NCI-H1048 (cell line): Measurements from ENCODE around the gene PCID2.
"Not testable (repeated sequence)": the region's sequence is repeated elsewhere in the genome, so short reads cannot be mapped to it uniquely, and the experiment has no call there.

ENCODE experiments used
- DNase-seq: peaks from one replicate; lab custom pipeline; 2025; lab: John Stamatoyannopoulos, UW

Gene PCID2

DNA sequence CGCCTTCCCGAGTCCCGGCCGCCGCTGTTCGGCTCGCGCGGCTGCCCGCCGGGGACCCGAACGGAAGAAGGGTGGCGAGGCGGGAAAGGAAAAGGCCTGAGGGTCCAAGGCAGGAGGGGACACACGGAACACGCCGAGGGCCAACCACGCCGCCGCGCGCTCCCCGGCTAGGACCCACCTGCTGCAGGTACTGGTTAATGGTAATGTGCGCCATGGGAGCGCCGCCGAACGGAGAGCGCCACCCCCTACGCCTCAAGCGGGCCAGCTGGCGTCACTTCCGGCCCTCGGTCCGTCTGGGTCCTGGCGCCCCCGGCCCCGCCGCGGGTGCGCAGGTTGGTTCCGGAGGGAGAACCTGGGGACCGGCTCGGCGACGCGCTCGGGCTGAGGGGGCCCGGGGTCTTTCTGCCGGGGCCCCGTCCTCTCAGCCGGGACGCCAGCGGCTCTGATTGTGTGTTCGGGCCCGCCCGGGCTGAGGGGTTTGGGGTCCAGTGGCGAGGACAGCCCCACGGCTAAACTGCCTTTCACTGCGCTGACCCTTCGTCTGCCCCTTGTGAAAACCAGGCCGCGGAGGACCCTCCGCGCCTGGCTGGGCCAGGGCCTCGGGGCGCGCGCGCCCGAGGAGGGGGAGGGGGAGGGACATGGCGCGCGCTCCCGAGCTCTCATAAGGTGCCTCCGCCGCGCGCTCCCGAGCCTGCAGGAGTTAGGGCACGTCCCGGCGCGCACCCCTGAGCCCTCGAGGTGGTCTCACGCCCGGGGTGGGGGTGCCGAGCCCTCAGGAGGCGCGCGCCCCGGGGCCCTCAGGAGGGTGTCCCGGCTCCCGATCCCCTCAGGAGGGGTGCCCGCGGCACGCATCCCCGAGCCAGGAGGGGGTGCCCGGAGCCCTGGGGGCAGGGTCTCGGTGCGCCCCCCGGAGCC lies at the start of gene PCID2:
Gene PCID2, minus strand, starts transcription at position 249 of the 915 bp plus-strand sequence. Its CDS starts 35 bp downstream, at position 214.
- DNase-seq = peak; percentile 50

DNA sequence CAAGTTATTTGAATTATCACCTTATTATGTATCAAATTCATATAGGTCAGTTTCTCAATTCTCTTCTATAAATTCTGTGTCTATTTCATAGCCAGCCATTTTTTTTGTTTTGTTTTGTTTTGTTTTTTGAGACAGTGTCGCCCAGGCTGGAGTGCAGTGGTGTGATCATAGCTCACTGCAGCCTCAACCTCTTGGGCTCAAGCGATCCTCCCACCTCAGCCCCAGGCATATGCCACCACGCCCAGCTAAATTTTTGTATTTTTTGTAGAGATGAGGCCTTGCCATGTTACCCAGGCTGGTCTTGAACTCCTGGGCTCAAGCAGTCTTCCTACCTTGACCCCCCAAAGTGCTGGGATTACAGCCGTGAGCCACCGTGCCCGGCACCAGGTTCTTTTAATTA lies 49.4 kb upstream of the PCID2 start:
- DNase-seq = not testable (repeated sequence)

DNA sequence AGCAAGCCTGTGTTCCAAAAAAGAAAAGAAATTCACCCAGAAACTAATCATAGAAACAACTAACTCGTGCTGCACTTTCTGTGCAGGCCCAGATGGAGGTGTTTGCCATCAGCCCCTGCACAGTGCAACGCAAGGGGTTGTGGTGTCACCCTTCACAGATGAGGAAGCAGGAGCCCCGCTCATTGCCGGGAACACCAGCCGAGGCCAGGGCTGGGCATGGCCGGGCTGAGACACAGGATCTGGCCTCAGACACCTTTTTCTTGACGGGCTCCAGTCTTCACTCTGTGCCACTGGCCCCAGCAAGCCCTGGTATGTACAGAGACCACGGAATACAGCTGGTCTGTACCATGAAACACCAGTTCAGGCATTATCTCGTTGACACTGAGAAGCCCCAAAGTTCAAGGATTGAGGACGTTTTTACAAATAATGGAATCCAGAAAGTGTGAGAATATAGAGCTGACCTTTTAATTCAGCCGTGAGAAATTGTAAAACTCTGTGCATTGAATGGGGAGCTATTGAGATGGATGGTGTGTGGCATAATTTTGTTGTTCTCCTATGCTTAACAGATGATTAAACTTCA lies 44.1 kb upstream of the PCID2 start:
- DNase-seq = no peak

DNA sequence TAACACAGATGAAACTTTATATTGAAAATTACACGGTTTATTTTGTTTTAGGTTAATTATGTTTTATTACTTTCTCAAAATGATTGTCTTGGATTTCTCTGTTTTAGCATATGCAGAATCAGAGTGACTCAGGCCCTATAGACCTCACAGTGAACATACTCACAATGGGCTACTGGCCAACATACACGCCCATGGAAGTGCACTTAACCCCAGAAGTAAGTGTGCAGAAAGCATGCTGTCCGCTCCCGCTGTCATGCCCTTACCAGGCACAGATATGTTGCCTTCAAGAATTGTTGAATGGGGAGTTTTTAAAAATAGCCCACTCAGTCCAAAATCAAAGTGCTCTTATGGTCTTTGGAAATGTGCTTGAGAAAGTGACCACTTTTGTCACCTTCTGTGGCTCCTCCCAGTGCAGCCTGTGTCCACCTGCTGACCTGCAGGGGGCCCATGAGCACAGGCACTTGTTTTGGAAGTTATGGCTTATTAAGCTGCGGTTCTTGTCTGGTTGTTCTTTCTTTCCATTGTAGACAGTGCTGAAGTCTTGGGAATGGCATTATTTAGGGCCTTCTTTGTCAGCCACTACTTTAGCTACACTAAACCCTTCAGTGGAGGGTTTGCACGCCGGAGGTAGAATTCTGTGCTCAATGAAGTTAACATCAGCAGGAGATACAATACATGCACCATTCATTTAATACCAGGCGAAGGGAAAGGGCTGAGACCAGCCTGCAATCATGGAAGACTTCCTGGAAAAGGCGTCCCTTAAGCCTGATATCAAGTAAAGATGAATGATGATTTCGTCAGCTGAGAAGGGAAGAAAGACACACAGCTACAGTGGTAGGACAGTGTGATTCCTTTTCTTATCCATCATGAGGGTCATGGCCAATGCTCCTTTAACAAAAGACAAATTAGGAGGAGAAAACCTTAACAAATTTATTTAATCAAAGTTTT lies 37.7 kb upstream of the PCID2 start:
- no peak for DNase-seq

DNA sequence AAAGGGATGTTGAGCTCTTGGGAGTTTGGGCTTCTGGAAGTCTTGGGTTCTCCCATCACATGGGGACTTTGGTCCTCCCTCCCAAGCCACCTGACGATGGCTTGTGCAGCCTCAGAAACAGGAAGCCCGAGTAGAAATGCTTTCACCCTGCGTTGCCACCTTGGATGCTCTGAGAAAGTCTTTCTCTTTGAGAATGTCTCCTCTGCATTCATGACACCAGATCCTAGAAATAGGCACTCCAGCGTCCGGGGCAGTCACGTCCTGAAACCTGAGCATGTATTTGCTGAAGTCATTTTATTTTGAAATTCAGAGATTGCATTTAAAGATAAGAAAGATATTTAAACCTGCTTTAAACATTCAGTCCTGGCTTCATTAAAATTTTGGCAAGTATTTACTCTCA lies 35.4 kb upstream of the PCID2 start:
- DNase-seq = no peak

DNA sequence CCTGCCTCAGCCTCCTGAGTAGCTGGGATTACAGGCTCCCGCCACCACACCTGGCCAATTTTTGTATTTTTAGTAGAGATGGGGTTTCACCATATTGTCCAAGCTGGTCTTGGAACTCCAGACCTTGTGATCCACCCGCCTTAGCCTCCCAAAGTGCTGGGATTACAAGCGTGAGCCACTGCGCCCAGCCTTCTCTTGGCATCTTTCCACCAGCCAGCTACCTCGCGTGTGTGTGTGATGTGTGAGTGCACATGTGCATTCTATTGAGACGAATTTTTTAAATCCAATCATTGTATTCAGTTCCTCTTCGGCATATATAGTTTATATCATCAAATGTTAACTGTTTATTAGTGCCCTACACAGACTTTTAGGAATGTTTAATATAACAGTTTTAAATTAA lies 33.2 kb upstream of the PCID2 start:
- DNase-seq = not testable (repeated sequence)

DNA sequence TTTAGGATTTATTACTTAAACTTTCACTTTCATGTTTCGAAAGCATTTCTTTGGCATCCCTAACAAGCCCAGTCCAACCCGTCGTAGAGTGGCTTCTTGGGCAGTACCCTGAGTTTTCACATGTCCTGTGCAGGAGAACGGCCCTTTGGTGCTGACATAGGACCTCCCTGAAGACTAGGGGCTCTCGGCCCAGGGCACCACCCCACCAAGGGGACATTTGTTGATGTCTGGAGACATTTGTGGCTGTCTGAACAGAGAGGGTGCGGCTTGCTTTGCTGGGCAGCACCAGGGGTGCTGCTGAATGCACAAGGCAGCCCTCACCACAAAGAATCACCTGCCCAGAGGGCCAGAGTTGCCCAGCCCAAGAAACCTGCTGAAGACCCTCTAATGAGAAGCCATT lies 31.5 kb upstream of the PCID2 start:
- no peak for DNase-seq

DNA sequence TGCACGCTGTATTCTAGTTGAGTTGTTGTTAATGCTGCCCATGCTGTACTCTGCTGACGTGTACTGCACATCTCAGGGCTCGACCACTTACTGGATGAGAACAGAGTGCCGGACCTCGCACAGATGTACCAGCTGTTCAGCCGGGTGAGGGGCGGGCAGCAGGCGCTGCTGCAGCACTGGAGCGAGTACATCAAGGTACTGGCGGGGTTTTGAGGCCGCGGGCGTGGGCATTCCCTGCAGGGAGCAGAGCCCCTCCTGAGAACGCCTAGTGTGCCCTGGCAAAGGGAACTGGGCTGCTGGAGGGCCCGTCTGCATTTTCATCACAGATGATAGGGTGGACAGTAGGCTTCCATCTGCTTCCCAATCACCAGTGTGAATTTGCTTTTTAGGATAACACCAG lies 30.9 kb upstream of the PCID2 start:
- no peak for DNase-seq

DNA sequence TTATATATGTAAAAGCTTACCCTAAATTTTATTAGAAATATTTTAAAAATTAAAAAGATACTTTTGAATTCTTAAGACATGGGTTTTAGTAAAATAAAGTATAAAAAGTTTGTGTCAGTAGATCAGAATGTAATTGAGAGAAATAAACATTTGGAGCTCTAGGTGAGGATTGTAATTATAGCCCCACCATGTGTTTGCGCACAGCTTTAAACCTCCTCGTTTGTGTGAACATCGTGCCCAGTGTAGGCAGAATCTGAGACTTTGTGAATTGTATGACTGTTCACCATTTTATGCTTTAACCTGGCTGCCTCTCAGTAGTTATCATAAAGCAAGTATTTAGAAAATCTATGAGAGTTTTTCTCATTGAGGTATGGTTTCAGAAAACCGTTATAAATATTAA lies 30.1 kb upstream of the PCID2 start:
- no peak for DNase-seq

DNA sequence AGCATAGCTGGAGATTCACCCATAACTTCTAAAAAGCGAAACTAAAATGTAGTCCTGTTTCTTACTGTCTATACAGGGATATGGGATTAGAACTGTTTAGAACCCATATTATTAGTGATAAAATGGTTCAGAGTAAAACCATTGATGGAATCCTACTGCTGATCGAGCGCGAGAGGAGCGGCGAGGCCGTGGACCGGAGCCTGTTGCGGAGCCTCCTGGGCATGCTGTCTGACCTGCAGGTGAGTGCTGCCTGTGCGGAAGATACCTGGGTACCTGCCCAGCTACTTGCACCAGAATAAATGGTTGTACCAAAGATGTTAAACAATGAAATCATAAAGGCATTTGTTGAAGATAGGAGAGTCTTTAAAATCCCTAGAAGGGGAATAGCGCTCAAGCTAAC lies 24.6 kb upstream of the PCID2 start:
- DNase-seq = no peak

DNA sequence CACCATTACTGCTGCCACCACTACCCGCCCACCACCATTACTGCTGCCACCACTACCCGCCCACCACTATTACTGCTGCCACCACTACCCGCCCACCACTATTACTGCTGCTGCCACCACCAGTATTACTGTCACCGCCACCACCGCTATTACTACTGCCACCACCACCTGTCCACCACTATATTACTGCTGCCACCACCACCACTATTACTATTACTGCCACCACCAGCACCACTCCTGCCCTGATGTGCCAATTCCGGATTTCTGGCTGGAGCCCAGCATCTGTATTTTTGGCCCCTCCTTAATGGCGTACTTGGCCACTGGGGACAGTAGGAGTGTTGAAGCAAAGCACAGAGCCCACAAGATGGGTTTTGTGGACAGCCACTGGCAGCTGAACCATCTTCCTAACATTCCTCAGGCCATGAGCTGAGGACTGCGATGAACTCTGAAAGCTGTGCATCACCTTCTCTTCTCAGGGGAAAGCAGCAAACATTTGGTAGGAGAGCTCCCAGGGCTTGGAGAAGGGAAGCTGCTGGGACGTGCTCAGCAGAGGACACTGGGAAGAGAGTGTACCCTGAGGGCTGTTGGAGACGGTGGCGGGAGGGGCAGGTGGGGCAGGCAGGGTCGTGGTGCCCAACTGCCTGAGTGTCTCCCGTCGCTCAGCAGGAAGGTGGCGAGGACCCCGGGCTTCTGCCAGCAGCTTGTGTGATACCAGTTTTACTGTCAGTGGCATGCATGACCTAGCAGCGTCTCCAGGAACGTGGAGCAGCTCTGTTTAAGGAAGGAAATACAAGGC lies 23.9 kb upstream of the PCID2 start:
- DNase-seq = no peak

DNA sequence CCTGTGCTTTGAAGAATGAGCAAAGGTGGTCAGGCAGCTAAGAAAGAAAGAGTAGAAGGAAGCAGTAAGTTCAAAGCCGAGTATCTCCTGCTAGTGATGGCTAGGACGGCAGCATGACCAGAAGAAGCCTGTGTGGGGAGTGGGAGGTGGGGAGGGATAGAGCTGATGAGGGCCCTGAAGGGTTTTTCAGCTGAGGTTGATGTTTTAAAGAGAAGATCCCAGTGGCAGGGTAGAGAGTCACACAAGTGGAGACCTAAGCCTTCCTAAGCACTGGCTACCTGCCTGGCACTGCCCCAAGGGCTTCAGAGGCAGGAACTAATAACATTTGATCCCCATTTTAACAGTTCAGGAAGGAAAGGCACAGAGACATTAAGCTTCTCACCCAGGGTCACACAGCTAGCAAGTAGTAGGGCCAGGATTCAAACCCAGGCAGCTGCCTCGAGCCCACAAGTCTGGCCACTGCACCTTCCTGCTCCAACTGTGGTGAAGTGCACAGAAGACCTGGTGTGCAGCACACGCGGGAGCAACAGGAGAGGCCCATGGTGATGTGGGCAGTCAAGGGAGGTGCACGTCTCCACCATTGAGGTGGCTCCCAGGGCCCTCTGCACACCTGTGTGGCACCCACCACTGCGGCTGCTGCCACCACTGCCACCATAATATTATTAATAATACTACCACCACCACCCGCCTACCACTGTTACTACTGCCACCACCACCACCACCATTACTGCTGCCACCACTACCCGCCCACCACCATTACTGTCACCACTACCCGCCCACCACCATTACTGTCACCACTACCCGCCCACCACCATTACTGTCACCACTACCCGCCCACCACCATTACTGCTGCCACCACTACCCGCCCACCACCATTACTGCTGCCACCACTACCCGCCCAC lies 23.1 kb upstream of the PCID2 start:
- no peak for DNase-seq

DNA sequence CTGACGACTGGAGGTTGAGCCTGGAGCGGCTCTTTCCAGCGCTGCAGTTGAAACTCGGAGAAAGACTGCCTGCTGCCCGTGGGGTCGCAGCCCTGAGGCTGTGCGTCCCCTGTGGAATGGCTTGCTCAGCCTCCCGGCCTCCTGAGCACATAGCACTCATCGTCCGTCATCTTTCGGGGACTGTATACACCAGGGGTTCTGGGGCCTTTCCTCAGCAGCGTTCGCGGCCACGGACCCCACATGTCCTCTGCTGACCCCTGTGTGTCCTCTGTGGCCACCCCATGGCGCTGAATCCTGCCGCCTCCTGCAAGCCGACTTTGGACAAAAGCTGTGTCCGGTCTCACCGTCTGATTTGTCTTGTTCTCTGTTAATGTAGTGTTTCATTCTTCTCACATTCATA lies 21.3 kb upstream of the PCID2 start:
- DNase-seq = no peak

DNA sequence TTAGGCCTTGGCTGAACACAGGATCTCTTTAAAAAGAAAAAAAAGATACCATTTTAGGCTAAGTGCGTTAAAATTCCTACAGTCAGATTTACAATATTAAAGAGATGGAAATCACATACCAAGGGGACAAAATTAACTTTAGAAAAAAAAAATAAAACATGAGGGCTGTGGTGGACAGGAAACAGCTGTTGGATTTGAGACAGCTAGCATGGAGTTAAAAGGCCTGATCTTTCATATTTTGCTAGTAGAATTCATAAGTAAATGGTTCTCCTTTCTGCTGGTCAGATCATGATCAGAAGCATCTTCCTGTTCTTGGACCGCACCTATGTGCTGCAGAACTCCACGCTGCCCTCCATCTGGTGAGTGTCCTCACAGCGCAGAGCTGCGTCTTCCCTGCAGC lies 20.7 kb upstream of the PCID2 start:
- no peak for DNase-seq

DNA sequence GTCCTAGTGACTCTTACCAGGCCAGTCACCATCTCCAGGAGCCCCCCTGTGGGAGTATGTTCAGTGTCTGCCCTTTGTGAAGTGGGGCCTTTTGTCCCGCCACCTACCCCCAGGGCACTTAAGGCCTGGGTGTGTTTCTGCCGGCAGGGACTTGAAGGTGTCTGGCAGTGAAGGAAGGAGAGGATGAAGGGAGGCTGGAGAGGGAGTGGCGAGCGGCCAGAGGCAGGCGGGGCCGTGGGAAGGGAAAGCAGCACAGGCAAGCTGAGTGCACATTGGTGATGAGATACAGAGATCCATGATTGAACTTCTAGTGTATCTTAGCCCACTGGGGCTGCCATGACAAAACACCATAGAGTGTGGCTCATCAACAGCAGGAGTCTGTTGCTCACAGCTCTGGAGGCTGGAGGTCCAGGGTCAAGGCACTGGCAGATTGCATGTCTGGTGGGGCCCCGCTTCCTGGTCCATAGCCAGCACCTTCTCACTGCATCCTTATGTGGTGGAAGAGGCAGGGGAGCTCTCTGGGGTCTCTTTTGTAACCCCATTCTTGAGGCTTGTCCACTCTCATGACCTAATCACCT lies 18.5 kb upstream of the PCID2 start:
- no peak for DNase-seq

DNA sequence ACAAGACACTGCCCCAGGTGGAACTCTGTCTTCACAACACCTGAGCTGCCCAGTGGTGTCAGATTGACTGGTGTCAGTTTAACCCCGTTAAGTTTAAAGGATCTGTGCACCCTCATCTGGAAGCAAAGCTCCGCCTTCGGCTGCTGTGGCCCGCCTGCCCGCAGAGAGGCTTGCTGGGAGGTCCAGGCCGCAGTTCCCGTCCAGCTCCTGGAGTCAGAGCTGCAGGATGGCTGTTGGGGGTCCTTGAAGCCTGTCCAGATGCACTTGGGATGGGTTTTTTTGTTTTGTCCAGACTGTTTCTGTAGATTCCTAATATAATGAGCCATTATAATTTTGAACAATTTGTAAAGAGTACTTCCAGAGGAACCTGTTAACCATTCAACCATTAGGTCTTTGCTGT lies 17.0 kb upstream of the PCID2 start:
- no peak for DNase-seq

DNA sequence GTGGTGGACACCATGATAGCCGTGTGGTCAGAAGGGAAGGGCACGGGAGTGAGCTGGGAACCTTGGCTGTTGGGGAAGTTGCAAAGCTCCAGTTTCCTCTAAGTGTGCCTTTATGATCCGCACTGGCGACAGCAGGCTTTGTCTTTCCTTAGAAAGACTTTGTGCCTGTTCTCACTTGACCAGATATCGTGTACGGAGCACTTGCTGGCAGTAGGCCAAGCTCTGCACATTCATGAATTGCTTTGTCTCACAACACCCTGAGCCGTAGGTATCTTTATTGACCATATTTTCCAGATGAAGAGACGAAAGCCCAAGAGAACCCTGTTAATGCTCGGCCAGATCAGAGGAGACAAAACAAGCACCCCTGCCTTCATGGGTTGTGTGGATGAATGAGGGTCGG lies 16.0 kb upstream of the PCID2 start:
- no peak for DNase-seq

DNA sequence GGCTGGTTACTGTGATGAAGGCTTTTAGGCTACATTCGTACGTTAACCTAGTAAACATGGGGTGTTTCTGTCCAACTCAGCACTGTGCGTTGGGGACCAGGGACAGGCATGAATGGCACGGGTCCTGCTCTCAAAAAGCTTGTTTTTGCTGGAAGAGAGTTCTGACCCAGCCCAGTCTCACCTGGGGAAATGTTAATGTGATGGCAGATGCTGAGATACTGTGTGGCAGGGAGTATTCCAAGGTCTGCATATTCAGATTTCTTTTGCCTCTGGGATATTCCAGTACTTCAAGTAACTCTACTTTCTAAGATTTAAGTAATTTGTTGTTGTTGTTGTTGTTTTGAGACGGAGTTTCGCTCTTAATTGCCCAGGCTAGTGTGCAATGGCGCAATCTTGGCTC lies 14.6 kb upstream of the PCID2 start:
- no peak for DNase-seq

DNA sequence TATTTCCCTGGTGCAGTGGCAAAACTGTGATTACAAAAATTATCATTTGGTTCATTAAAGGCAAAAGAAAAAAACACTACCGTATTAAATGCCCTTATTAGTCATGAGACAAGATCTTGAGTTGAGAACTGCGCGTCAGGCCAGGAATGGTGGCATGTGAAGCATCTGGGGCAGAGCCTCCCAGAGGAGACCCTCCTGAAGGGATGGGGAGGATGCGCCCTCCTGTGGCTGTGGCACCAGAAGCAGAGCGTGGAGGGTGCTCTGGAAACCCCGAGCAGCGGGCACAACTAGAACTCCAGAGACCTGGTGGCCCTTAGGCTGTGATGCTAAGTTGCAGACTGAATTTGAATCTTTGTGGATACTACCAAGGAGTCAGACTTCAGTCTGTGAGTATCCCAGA lies 12.4 kb upstream of the PCID2 start:
- no peak for DNase-seq

DNA sequence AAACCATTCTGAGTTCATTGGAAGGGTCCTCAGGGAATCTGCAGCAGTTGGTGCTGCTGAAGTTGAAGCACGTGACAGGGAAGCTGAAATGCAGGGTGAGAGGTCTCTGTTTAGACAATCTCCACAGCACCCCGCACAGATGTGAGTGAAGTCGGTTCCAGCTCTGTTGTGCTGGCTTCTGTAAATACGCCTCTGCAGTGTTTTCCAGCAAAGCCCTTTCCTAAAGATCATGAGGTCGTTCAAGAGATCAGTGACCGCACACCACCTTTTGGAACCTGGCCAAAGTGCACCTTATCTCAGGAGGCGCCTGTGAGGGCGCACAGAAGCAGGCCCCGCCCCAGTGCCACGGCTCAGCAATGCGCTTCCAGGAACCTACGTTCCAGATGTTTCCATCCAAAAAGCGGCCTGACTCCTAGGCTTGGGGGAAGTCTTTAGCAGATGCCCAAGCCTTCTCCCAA lies 11.7 kb upstream of the PCID2 start:
- DNase-seq = no peak
